Measurements from ENCODE around the gene DOCK8. TPM values are rescaled to one million over a fixed set of nuclear protein-coding genes. Genes with fewer than 3 reads are reported as not detected.

Gene DOCK8
- total RNA-seq, 1 experiment from 2014 or later = 7.5 TPM

DNA sequence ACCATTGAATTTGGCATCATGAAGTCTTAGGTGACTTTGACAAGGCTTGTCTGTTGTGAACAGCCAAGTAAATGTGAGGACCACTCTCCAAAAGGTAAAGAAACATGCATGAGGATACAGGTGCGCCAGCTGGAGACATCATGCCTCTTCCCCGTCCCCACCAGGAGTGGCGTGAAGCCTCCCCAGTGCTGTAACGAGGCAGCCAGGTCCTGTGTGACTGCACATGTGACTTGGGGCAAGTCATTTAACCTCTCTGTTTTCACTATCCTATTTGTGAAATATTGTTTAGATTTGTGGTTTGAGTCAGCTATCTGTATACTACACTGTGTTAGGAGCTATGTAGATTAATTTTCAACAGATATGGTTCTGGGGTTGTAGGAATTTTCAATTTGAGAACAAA lies 65.0 kb downstream of the DOCK8 start:
- Histone ChIP-seq H3K27me3 (ENCODE audit: insufficient read depth, low read depth) (no peaks in the 10 kb centered on the region), H3K4me2 (no peak overlapping the region), H3K9me3 (ENCODE audit: insufficient read depth, low read depth) (no peaks in the 10 kb centered on the region), H3K9me2 (ENCODE audit: insufficient read depth) (no peaks in the 10 kb centered on the region), H3K79me2 (ENCODE audit: low read depth) (no peaks in the 10 kb centered on the region), H4K20me1 (ENCODE audit: insufficient read depth) (no peaks in the 10 kb centered on the region), H3F3A (ENCODE audit: insufficient read depth, low read depth) (no peaks in the 10 kb centered on the region), H3K4me1 (replicated peaks; ENCODE audit: insufficient read depth) (no peaks in the 10 kb centered on the region), H2AFZ (no peak overlapping the region), H3K4me3 (no peak overlapping the region), H3K27ac (no peak overlapping the region), H3K36me3 (ENCODE audit: low read depth) (no peaks in the 10 kb centered on the region)
- DNase-seq = no peak
- ChIA-PET CTCF (no interaction called here), POLR2A (ENCODE audit: unreplicated experiment) (no interaction called here)
- BruUV-seq (replicated peaks) = no TSS peak
- TF ChIP-seq, protein P1, sequence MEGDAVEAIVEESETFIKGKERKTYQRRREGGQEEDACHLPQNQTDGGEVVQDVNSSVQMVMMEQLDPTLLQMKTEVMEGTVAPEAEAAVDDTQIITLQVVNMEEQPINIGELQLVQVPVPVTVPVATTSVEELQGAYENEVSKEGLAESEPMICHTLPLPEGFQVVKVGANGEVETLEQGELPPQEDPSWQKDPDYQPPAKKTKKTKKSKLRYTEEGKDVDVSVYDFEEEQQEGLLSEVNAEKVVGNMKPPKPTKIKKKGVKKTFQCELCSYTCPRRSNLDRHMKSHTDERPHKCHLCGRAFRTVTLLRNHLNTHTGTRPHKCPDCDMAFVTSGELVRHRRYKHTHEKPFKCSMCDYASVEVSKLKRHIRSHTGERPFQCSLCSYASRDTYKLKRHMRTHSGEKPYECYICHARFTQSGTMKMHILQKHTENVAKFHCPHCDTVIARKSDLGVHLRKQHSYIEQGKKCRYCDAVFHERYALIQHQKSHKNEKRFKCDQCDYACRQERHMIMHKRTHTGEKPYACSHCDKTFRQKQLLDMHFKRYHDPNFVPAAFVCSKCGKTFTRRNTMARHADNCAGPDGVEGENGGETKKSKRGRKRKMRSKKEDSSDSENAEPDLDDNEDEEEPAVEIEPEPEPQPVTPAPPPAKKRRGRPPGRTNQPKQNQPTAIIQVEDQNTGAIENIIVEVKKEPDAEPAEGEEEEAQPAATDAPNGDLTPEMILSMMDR (conservative IDR thresholded peaks at IDR 0.05) = no peak
- no peak for TF ChIP-seq EZH2 (IDR thresholded peaks at IDR 0.05; ENCODE audit: low read depth)
- intact Hi-C loops (cut with micrococcal nuclease; ENCODE audit: unreplicated experiment) = no loop called here

GRCh38 chr9:281741-282645 lies 67.3 kb downstream of the DOCK8 start:
- H2AFZ ChIP-seq = no peak overlapping the region
- H3K27me3 ChIP-seq (ENCODE audit: insufficient read depth, low read depth) = no peaks in the 10 kb centered on the region
- H3F3A ChIP-seq (ENCODE audit: insufficient read depth, low read depth) = no peaks in the 10 kb centered on the region
- TF ChIP-seq, protein P1 (conservative IDR thresholded peaks at IDR 0.05) = no peak
- TF ChIP-seq EZH2 (IDR thresholded peaks at IDR 0.05; ENCODE audit: low read depth) = no peak
- BruUV-seq (replicated peaks) = no TSS peak
- H3K79me2 ChIP-seq (ENCODE audit: low read depth) = no peaks in the 10 kb centered on the region
- no peak overlapping the region for H3K4me2 ChIP-seq
- no peaks in the 10 kb centered on the region for H3K9me3 ChIP-seq (ENCODE audit: insufficient read depth, low read depth)
- ChIA-PET POLR2A (ENCODE audit: unreplicated experiment) (no interaction called here), CTCF (no interaction called here)
- H3K4me1 ChIP-seq (replicated peaks; ENCODE audit: insufficient read depth) = no peaks in the 10 kb centered on the region
- no peaks in the 10 kb centered on the region for H4K20me1 ChIP-seq (ENCODE audit: insufficient read depth)
- no peaks in the 10 kb centered on the region for H3K9me2 ChIP-seq (ENCODE audit: insufficient read depth)
- no peak overlapping the region for H3K27ac ChIP-seq
- no peak overlapping the region for H3K4me3 ChIP-seq
- H3K36me3 ChIP-seq (ENCODE audit: low read depth) = no peaks in the 10 kb centered on the region
- intact Hi-C loops (cut with micrococcal nuclease; ENCODE audit: unreplicated experiment) = no loop called here
- DNase-seq = no peak

GRCh38 chr9:286071-286740 lies 71.5 kb downstream of the DOCK8 start:
- no peaks in the 10 kb centered on the region for H3K36me3 ChIP-seq (ENCODE audit: low read depth)
- no peaks in the 10 kb centered on the region for H3F3A ChIP-seq (ENCODE audit: insufficient read depth, low read depth)
- no peaks in the 10 kb centered on the region for H3K27me3 ChIP-seq (ENCODE audit: insufficient read depth, low read depth)
- no peaks in the 10 kb centered on the region for H3K79me2 ChIP-seq (ENCODE audit: low read depth)
- BruUV-seq (replicated peaks) = no TSS peak
- no peak overlapping the region for H3K4me2 ChIP-seq
- no peak overlapping the region for H2AFZ ChIP-seq
- no peaks in the 10 kb centered on the region for H3K9me3 ChIP-seq (ENCODE audit: insufficient read depth, low read depth)
- H3K4me1 ChIP-seq (replicated peaks; ENCODE audit: insufficient read depth) = no peaks in the 10 kb centered on the region
- no peak for DNase-seq
- intact Hi-C loops (cut with micrococcal nuclease; ENCODE audit: unreplicated experiment) = no loop called here
- no peak overlapping the region for H3K4me3 ChIP-seq
- H4K20me1 ChIP-seq (ENCODE audit: insufficient read depth) = no peaks in the 10 kb centered on the region
- TF ChIP-seq, protein P1 (conservative IDR thresholded peaks at IDR 0.05) = no peak
- TF ChIP-seq EZH2 (IDR thresholded peaks at IDR 0.05; ENCODE audit: low read depth) = no peak
- H3K27ac ChIP-seq = no peak overlapping the region
- ChIA-PET CTCF (interaction anchor here (0.5 kb wide), 1 partner anchor 1836 kb away, joined by 3 read pairs; no protein-coding TSS in a partner anchor), POLR2A (ENCODE audit: unreplicated experiment) (interaction anchor here (0.7 kb wide), 1 partner anchor 36 kb away, joined by 4 read pairs; no protein-coding TSS in a partner anchor)
- no peaks in the 10 kb centered on the region for H3K9me2 ChIP-seq (ENCODE audit: insufficient read depth)

All from PC-9 (cell line).